Measurements from ENCODE around the gene AAGAB.

The AAGAB gene

GRCh38 chr15:67186226-67186649 is 68.2 kb downstream of the AAGAB start:
- no peak for DNase-seq

DNA sequence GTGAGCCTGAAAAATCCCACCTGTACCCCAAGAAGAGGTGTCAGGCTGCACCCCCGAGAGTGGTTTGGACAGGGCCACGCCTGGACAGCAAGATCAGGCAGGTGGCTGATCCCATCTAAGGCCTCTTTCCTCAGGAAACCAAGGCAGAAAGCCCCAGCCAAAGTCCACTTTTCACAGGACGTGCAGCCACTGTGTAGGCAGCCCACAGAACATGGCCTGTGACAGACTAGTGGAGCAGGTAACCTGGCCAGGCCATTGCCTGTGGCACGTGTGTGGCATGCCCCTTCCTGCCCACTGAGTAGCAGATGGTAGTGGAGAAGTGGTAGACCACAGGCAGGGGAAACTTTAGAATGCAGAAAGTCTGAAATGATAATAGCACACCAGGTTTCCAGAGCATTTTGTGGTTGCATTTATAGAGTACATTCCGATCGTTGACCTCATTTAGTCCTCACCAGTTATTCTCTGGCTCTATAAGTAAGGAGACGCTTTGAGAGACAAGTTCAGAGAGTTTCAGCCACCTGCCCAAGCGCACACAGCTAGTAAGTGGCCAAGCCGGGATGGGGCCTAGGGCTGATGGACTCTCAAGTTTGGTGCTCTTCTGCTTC is 68.7 kb downstream of the AAGAB start:
- no peak for DNase-seq

DNA sequence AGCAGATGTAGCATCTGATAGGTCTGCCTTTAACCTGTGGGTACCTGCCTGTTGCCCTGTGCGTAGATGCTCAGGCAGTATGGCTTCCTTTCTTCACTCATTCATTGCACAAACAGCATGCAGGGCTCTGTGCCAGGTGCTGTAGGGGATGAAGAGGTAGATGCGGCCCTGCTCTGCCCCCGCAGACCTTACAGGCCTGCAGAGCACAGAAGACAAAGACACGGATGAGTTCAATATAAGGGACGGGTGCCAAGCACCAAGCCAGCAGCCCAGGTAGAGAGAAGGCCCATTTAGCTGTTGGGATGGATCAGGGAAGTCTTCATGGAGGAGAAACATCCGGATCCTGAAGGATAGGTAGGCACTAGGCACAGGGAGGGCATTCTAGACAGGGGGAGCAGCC is 69.4 kb downstream of the AAGAB start:
- DNase-seq: no peak

- DNase-seq: no peak
These were observed 70.1 kb downstream of the AAGAB start for GRCh38 chr15:67184208-67184925.

DNA sequence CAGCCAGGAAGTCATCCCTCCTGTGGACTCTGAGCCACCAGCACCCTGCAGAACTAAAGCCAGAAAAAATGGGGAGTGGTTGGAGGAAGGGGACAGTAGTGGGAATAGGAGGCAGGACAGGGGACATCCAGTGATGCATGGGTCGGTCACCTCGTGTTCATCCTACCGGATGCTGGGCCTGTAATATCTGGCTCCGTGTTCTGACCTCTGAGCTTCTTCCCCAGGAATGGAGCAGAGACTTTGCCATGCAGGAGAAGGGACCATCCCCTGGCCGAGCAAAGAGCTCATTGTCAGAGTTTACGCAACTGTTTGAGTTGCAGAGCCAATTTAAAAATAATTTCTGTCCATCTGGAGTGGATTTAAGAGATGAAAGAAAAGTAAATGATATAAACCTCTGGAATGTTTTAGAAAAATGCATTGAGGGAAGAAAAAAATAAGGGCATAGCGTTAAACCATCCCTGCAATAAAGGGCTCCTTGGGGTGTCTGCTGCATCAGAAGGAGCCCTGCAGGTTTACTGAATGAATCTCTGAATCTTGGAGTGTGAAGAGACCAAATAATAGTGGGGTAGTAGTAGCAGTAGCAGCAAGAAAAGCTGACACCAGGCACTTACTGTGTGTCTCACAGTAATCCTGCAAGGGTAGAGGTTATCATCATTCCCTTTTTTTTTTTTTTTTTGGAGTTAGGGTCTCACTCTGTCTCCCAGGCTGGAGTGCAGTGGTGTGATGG is 70.9 kb downstream of the AAGAB start:
- no peak for DNase-seq

- no peak for DNase-seq
These were observed 73.2 kb downstream of the AAGAB start for GRCh38 chr15:67181221-67181639.

DNA sequence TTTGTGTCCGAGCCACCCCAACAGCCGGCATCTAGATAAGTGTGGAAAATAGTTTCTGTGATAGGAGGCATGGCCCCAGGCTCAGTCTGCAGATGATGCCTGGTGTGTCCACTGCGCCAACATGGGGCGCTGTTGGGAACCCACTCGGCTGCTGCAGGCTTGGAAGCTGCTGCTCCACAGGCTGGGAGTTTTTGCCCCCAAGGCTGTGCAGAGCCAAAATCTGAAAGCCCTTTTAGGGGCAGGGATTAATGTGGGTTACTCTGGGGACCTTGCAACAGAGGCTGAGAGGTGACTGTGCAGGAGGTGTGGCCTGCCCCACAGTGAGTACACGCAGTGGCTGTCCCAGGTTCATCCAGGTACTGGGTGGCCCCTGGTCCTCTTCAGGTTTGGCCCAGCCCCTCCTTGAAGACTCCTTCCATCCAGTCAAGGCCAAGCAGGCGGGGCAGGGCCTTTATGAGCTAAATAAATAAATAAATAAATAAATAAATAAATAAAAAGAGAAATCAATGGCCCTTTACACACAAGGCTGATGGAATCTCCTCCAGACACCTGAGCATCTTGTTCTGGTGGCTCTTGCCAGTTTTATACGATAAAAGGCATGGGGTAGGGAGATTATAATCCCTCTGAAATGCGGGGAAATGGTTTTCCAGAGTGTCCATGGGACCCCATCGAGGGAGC is 73.8 kb downstream of the AAGAB start:
- no peak for DNase-seq

DNA sequence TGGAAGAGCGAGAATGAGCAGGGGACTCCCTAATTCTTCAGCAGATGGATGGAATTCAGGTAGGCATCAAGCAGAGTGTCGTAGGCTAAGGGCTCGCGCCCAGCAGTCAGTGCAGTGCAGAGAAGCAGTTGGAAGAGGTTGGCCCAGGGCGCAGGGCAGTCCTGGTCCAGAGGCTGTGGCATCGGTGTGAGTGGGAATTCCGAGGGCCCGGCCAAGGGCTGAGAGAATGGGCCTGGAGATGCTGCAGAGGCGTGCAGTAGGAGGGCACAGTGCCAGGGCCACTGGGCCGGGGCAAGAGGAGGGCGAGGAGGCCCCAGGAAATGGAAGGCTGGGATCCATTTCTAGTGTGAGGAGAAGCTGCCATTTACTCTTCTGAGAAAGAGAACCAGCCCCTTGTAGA is 74.4 kb downstream of the AAGAB start:
- DNase-seq: no peak

DNA sequence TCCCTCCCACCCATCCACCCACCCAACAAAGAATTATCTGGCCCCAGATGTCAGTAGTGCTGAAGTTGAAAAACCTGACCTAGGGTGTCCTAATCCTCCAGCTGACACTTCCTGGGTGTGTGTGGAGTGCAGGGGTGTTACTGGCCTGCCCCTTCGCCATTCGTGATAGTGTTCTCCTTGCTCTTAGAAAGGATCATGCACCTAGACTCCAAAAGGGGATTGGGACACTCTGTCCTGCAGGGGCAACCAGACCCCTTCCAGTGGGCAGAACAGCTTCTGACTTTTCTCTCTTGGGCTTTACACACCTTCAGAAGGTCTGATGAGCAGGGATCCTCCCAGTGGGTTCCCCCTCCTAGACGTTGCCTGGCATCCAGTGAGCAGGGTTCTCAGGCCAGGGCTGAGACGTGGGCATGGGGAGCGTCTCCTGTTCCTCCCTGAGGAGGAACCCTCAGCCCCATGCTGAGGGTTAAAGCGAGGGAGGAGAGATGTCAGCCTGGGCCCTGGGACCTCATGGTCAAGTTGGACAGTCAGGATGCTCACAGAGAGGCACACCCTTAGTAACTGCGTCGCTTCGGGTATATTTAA is 75.0 kb downstream of the AAGAB start:
- DNase-seq: no peak

DNA sequence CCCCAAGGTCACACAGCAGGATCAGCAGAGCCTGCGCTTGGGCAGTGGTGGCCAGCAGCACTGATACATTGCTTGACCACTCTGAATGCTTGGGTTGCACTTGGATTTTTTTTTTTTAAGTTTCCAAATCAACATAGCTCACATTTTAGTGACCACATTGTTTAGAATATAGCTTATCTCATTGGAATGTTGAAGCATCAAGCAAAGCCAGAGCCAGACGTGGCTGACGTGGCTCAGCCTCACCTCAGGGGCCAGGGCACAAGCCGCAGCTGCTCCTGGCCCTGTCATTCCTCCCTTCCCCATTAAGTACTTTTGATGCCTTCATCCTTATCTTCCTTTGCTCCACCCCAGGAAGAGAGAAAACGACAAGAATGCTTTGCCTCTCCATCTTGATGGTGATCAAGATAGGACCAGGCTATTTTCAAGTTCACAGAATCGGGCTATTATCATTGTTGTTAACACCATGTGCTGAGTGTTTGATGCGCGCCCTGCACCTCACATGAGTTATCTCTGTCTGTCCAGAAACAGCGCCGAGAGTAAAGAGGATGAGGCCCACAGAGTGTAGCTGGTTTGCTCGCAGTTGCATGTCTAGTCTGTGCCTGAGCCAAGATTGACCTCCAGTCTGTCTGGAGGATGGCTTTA is 75.8 kb downstream of the AAGAB start:
- DNase-seq: no peak

DNA sequence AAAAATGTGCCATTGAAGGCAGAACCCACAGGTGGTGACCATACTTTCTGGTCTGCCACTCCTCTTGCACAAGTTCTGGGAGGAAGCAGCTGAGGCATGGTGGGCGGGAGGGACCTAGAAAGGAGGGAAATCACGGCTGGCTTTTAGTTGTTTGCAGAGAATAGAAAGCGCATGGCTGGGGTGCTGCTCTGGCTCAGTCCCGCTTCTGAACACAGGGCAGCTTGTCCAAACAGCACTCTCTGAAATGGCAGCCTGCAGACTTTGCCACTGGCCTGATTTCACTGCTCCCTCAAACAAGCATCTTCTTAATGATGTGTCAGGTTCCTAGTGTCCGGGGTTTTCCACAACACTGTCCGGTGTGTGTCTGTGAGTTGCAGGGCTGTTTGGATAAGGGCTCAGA is 76.7 kb downstream of the AAGAB start:
- DNase-seq: no peak

GRCh38 chr15:67176195-67176971 is 78.1 kb downstream of the AAGAB start:
- DNase-seq: no peak

DNA sequence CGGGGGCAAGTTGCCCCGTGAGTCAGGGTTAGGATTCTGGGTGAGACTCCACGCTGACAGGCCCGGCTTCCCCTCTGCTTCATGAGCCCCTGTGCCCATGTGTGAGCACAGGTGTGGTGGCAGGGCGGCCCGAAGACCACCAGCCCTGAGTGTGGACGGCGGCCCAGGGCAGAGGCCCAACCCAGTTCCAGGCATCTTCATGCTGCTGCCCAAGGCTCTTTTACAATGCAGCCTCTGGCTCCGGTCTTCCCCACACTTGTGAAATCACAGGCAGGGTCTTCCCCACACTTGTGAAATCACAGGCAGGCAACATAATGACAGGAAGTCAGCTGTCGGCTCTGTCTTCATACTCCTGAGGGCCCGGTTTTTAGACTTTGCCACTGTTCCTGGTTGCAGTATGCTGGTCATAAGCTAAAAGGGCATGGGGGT is 78.8 kb downstream of the AAGAB start:
- no peak for DNase-seq

GRCh38 chr15:67174864-67175573 is 79.4 kb downstream of the AAGAB start:
- no peak for DNase-seq

- DNase-seq: no peak
These were observed 80.0 kb downstream of the AAGAB start for GRCh38 chr15:67174446-67174845.

DNA sequence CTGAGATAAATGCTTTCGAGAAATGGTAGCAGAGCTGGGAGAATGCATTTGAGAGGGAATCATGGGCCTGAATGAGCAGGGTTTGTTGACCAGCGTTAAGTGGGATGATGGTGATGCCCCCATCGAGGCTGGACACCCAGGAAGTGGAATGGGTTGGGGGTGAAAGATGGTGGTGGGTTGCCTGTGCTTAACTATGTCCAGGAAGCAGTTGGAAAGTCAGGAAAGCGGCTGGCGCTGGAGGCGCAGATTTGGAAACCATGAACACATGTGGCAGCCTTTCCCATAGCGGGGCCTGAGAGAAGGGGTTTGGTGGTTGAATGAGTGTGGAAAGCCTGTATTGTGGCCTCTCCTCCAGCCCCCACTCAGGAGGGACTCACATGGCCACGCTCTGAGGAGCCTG is 80.7 kb downstream of the AAGAB start:
- DNase-seq: no peak

- DNase-seq: no peak
These were observed 81.5 kb downstream of the AAGAB start for GRCh38 chr15:67173005-67173404.

- no peak for DNase-seq
These were observed 82.3 kb downstream of the AAGAB start for GRCh38 chr15:67172172-67172571.

- no peak for DNase-seq
These were observed 83.0 kb downstream of the AAGAB start for GRCh38 chr15:67171471-67171870.

DNA sequence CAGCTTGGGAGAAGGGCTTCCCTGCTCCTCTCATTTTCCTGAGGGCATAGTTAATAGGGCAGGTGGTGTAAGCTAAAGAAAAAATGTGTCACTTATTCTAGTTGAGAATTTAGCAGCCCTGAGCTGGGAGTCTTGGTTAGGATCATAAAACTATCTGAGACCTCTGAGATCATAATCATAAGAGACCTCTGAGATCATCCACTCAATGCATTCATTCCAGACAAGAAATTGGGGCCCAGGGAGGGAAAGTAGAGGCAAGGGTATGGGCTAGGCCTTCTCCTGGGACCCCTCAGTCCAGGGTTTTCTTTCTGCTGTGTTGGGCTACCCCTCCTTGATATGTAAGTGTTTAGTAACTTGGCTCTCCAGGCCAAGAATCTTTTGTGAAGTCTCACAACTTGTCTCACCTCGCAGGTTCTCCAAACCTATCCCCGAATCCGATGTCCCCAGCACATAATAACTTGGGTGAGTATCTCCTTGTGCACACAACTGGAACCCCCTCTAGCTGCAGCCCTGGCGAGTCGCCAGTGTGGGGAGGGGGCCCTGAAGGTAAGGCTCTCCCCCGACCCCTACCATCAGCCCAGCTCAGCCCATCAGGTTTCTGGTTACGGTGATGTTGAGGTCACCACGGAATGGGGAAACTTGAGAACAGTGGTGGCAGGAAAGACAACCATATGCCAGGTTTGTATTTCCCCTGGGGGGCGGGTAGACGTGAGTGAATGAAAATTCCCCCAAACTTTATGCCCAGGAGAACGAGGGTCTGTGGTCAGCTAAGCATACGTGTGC is 84.1 kb downstream of the AAGAB start:
- DNase-seq: no peak
